NB4 (cell line): ENCODE measurements around the gene GPR148.

Experiments
- MYC ChIP-seq: IDR thresholded peaks from 2 replicates; pipeline ENCODE4 v1.6.1; 2011; ENCODE audit warnings: low read depth, low read length
- POLR2A ChIP-seq: IDR thresholded peaks from 2 replicates; pipeline ENCODE4 v1.6.1; 2011; ENCODE audit warnings: mild to moderate bottlenecking; ENCODE audit not compliant: insufficient read length; ENCODE audit errors: extremely low read depth
- TF ChIP-seq, protein P1 (sequence below): IDR thresholded peaks from one replicate; pipeline ENCODE4 v1.5.1; 2012; ENCODE audit warnings: low read depth, low read length

DNA sequence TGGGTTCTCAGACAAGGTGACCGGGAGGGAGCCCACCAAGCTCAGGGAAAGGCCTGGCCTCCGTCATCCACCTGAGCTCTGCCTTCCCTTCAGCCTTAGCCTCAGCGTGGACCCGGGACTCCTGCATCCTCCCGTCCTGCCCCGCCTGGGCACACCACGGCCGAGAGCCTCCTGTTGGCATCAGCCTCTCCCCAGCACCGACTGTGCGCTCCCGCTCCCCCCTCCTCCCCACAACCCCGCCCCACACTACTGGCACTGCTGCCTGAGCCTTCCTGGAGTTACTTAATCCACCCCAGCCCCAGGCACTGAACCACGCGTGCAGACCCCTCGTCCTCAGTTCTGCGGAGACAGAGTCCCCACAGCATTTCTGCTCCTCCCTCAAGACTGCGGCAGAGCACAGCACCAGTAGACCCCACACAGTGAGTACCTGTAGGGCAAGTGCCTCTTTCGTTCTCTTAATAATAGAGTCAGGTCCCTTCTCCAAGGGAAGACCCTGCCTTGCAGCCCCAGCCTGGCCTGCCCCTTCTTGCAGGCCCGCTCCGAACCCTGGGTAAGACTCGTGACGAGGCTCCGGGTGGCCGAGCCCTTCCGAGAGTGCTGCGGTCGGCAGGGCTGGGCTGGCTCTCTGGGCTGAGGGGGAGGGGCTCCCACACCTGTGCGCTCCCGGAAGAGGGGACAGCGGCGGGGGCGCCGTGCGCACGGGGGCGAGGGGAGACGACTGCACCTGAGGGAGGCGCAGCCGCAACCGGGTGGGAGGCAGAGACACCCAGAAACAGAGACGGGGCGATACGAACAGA, 26.6 kb downstream of the GPR148 start, which contains the start of gene AMER3:
- no peak for TF ChIP-seq POLR2A
- TF ChIP-seq, protein P1, sequence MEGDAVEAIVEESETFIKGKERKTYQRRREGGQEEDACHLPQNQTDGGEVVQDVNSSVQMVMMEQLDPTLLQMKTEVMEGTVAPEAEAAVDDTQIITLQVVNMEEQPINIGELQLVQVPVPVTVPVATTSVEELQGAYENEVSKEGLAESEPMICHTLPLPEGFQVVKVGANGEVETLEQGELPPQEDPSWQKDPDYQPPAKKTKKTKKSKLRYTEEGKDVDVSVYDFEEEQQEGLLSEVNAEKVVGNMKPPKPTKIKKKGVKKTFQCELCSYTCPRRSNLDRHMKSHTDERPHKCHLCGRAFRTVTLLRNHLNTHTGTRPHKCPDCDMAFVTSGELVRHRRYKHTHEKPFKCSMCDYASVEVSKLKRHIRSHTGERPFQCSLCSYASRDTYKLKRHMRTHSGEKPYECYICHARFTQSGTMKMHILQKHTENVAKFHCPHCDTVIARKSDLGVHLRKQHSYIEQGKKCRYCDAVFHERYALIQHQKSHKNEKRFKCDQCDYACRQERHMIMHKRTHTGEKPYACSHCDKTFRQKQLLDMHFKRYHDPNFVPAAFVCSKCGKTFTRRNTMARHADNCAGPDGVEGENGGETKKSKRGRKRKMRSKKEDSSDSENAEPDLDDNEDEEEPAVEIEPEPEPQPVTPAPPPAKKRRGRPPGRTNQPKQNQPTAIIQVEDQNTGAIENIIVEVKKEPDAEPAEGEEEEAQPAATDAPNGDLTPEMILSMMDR: no peak
- no peak for TF ChIP-seq MYC
